Esophagus squamous epithelium (tissue), 5 donors: ENCODE data around the gene RPAIN. TPM values are rescaled to one million over a fixed set of nuclear protein-coding genes. Genes with fewer than 3 reads are reported as not detected.

ENCODE experiments used
- DNase-seq: peaks from one replicate; lab custom pipeline; 2025; lab: John Stamatoyannopoulos, UW
- H3K27ac ChIP-seq, 4 donors: fragments of 200-600 bp; sonication (generic); one replicate each; pipeline ENCODE4 v1.5.1; 2016 to 2019; ENCODE audit warnings: mild to moderate bottlenecking in 1 of 4
- H3K27me3 ChIP-seq, 4 donors: fragments of 200-600 bp; sonication (generic); 1 replicate in 3 of 4; 2 replicates in 1 of 4; pipeline versions ENCODE4 v1.5.1 to v1.6.0; 2017 to 2021; ENCODE audit warnings: antibody characterized with exemption in 1 of 4
- H3K36me3 ChIP-seq, 3 donors: fragments of 200-600 bp; sonication (generic); one replicate each; pipeline ENCODE4 v1.5.1; 2016 to 2019
- H3K4me1 ChIP-seq, 3 donors: fragments of 200-600 bp; sonication (generic); one replicate each; pipeline ENCODE4 v1.5.1; 2017 to 2019
- H3K4me3 ChIP-seq, 4 donors: fragments of 200-600 bp; sonication (generic); 1 replicate in 3 of 4; 2 replicates in 1 of 4; pipeline ENCODE4 v1.5.1; 2016 to 2019; ENCODE audit warnings: mild to moderate bottlenecking in 2 of 4, moderate library complexity in 1 of 4
- H3K9me3 ChIP-seq, 3 donors: fragments of 200-600 bp; sonication (generic); one replicate each; pipeline ENCODE4 v1.5.1; 2016 to 2019
- POLR2A ChIP-seq, 4 donors: fragments of 450-650 bp; IDR thresholded peaks; one replicate each; pipeline ENCODE4 v1.6.1; 2017; ENCODE audit warnings: antibody characterized with exemption in 4 of 4, mild to moderate bottlenecking in 4 of 4, moderate library complexity in 3 of 4
- WGBS, 2 donors: methylation state at CpG; one replicate each; pipeline ENCODE4 v1.1.5; 2018; 5-methylcytosine and 5-hydroxymethylcytosine counted together
- intact Hi-C: fragments of 100-400 bp; cut with DNase I; formaldehyde crosslinking; loops from one replicate; pipeline ENCODE4 v1.15.0; 2022
- total RNA-seq, 4 donors: library from RNA; depleted of rRNA; stranded (reverse); fragments of >200 nt; gene quantifications; one replicate each; pipeline ENCODE4 v1.1.0, GENCODE V29; 2016
- TF ChIP-seq, protein P1 (sequence below), 6 experiments: fragments of 450-650 bp in 4 of 6; fragments of 200-600 bp in 2 of 6; sonication (generic) in 2 of 6; IDR thresholded peaks; one replicate each; pipeline ENCODE4 v1.5.1; 2016 to 2019; ENCODE audit warnings: antibody characterized with exemption in 6 of 6, mild to moderate bottlenecking in 4 of 6, moderate library complexity in 4 of 6
- donor health status: DM: yes; HTN: yes; CAD: no.

Gene RPAIN
- 10 to 100 TPM; 22.4 to 37.4 (median 29.8) TPM for total RNA-seq

DNA sequence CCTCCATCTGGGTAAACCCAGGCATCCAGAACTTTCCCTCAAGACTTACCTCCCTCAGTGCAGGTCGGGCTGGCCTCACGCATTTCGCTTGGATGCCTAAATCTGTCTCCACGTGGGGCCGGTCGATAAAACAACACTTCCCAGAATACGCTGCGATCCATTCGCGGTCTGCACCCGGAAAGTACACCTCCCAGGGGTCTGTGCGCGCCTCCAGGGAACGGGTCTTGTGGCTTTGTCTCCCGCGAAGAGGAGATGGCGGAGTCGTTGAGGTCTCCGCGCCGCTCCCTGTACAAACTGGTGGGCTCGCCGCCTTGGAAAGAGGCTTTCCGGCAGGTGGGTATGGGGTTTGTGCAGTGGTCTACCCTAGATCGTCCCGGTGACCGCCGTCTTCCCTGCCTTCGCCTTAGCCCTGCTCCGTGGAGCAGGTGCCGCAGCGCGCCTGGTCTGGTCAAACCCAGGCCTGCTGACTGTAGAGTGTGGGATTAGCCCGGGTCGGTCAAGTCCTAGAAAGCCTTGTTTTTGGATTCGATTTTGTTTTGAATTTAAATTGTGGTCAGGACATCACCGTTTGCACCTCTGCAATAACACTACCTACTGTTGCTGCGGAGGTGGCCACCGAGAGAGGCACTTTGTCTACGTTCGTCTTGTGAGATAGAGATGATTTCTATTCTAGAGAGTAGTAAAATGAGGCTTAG, at the start of gene RPAIN:
Gene RPAIN (plus strand): TSS at position 224 of the 695 bp plus-strand sequence. CDS start 29 bp downstream, at position 253.
- WGBS, 2 donors, result 0 to 1% methylated on average over 21 to 24 of the region's 41 CpGs
- intact Hi-C loops, result no loop called here

DNA sequence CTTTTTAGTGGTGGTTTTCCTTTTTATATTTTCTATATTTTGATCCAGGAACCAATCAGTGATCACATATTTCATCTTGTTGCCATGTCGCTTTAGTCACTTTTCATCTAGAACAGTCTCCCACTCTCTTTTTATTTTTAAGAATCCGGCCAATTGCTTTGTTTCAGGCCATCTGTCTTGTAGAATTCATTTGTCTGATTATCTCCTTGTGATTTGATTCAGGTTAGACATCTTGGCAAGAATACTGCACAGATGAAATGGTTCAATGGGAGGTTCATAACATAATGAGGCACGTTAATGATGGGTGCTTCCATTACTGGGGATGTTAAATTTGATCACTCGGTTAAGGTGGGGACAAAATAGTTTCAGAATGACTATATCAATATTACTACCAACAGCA, 49.6 kb upstream of the RPAIN start:
- no peak for TF ChIP-seq POLR2A (IDR thresholded peaks at IDR 0.05)
- TF ChIP-seq, protein P1, sequence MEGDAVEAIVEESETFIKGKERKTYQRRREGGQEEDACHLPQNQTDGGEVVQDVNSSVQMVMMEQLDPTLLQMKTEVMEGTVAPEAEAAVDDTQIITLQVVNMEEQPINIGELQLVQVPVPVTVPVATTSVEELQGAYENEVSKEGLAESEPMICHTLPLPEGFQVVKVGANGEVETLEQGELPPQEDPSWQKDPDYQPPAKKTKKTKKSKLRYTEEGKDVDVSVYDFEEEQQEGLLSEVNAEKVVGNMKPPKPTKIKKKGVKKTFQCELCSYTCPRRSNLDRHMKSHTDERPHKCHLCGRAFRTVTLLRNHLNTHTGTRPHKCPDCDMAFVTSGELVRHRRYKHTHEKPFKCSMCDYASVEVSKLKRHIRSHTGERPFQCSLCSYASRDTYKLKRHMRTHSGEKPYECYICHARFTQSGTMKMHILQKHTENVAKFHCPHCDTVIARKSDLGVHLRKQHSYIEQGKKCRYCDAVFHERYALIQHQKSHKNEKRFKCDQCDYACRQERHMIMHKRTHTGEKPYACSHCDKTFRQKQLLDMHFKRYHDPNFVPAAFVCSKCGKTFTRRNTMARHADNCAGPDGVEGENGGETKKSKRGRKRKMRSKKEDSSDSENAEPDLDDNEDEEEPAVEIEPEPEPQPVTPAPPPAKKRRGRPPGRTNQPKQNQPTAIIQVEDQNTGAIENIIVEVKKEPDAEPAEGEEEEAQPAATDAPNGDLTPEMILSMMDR (IDR thresholded peaks at IDR 0.05), result no peak
- Histone ChIP-seq H3K27ac (no peak overlapping the region), H3K27me3 (no peaks in the 10 kb centered on the region), H3K4me1 (peaks cover 0 to 13% (median 0%) of the 10 kb centered on the region in 3 donors), H3K36me3 (peaks cover 0 to 96% (median 29%) of the 10 kb centered on the region in 3 donors), H3K4me3 (no peak overlapping the region), H3K9me3 (no peaks in the 10 kb centered on the region)
- no peak for DNase-seq
- 88 to 92% methylated on average over 4 of the region's 4 CpGs for WGBS, 2 donors
- intact Hi-C loops, result no loop called here

More for the DNA sequence above, at the start of gene RPAIN:
- peaks cover 25 to 61% (median 33%) of the 10 kb centered on the region in 3 donors for H3K4me1 ChIP-seq
- H3K27me3 ChIP-seq, result no peaks in the 10 kb centered on the region
- H3K4me3 ChIP-seq, result peak within 1 kb of the TSS; percentile 56 to 88 (median 77)
- H3K27ac ChIP-seq, result peak within 1 kb of the TSS; percentile 85 to 97 (median 90)
- H3K9me3 ChIP-seq, result no peaks in the 10 kb centered on the region
- H3K36me3 ChIP-seq, result peaks cover 0 to 65% (median 5%) of the 10 kb centered on the region in 3 donors
- peak; percentile 43 for DNase-seq
- TF ChIP-seq, protein P1 (IDR thresholded peaks at IDR 0.05), result no peak
- peak in 3 of 4 donors; percentile 67 to 70 (median 68) for TF ChIP-seq POLR2A (IDR thresholded peaks at IDR 0.05)

DNA sequence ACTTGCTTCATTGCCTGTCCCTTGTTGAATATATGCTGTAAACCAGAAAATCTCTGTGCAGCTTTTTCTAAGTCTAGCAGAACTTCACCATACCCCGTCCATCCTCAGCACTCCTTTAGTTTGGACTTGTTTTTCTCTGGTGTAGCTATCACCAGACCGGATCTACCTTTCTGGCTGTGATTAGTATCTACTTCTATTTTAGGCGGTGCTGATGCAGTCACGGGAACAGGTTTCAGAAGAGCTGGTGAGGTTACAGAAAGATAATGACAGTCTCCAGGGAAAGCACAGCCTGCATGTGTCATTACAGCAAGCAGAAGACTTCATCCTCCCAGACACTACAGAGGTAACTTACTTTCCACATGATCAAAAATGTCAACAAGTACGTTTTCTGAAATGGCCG, 46.9 kb upstream of the RPAIN start:
- no peaks in the 10 kb centered on the region for H3K9me3 ChIP-seq
- peaks cover 0 to 100% (median 29%) of the 10 kb centered on the region in 3 donors for H3K36me3 ChIP-seq
- no peak overlapping the region for H3K4me3 ChIP-seq
- no peaks in the 10 kb centered on the region for H3K4me1 ChIP-seq
- no peak overlapping the region for H3K27ac ChIP-seq
- 75 to 86% methylated on average over 6 of the region's 6 CpGs for WGBS, 2 donors
- H3K27me3 ChIP-seq, result no peaks in the 10 kb centered on the region
- intact Hi-C loops, result no loop called here
- DNase-seq, result no peak
- TF ChIP-seq, protein P1 (IDR thresholded peaks at IDR 0.05), result no peak
- TF ChIP-seq POLR2A (IDR thresholded peaks at IDR 0.05), result no peak

GRCh38 chr17:5378566-5379207, 41.3 kb upstream of the RPAIN start:
- no peak for TF ChIP-seq POLR2A (IDR thresholded peaks at IDR 0.05)
- TF ChIP-seq, protein P1 (IDR thresholded peaks at IDR 0.05), result no peak
- DNase-seq, result no peak
- no peak overlapping the region for H3K27ac ChIP-seq
- H3K9me3 ChIP-seq, result no peaks in the 10 kb centered on the region
- intact Hi-C loops, result no loop called here
- WGBS, 2 donors, result 86 to 95% methylated on average over 3 of the region's 3 CpGs
- peaks cover 12 to 100% (median 48%) of the 10 kb centered on the region in 3 donors for H3K36me3 ChIP-seq
- H3K4me1 ChIP-seq, result no peaks in the 10 kb centered on the region
- no peaks in the 10 kb centered on the region for H3K27me3 ChIP-seq
- no peak overlapping the region for H3K4me3 ChIP-seq
